BJ (cell line): Measurements from ENCODE around the gene MEF2D. TPM values are rescaled to one million over a fixed set of nuclear protein-coding genes. Genes with fewer than 3 reads are reported as not detected.

Experiments
- CTCF ChIA-PET: fragments of 350-600 bp; formaldehyde crosslinking; extraction: SDS; loops from one replicate; lab custom pipeline; 2021; ENCODE audit warnings: antibody characterized with exemption, inconsistent platforms; lab: Yijun Ruan, JAX
- POLR2A ChIA-PET: fragments of 300-600 bp; sonication (Branson Sonifier 250); formaldehyde crosslinking; extraction: SDS; loops from one replicate; lab custom pipeline; 2021; ENCODE audit warnings: antibody characterized with exemption; lab: Charles Lee
- DNase-seq: peaks from one replicate; pipeline ENCODE4 v3.0.0-alpha.2; 2011; ENCODE audit warnings: low read depth
- H3K27me3 ChIP-seq: 2 replicates; pipeline ENCODE4 v1.6.0; 2011; ENCODE audit warnings: low read length; ENCODE audit not compliant: control insufficient read depth, insufficient read depth
- H3K36me3 ChIP-seq: 2 replicates; pipeline ENCODE4 v1.5.1; 2011; ENCODE audit warnings: low read length; ENCODE audit not compliant: control insufficient read depth, insufficient read depth
- H3K4me3 ChIP-seq: 2 replicates; pipeline ENCODE4 v1.5.1; 2011; ENCODE audit warnings: low read depth, mild to moderate bottlenecking, control low read depth, low read length
- CTCF ChIP-seq: IDR thresholded peaks from 2 replicates; pipeline ENCODE4 v1.5.1; 2011; ENCODE audit warnings: low read depth, mild to moderate bottlenecking, control low read depth, inconsistent platforms, low read length, moderate library complexity; ENCODE audit not compliant: insufficient read depth
- polyA plus RNA-seq: library from polyadenylated mRNA; depleted of rRNA; stranded (reverse); fragments of >200 nt; gene quantifications from 2 replicates; pipeline ENCODE4 v1.2.3, GENCODE V29; 2011

Gene MEF2D
- polyA plus RNA-seq, 1 experiment = 15.1 TPM

- Histone ChIP-seq H3K27me3 (no peaks in the 10 kb centered on the region), H3K36me3 (peaks cover 4% of the 10 kb centered on the region), H3K4me3 (no peak overlapping the region)
- TF ChIP-seq CTCF = no peak
- CTCF ChIA-PET = no interaction called here
- DNase-seq = no peak
- POLR2A ChIA-PET = no interaction called here
Observed at GRCh38 chr1:156547434-156547833, 46.9 kb upstream of the MEF2D start.

- Histone ChIP-seq H3K4me3 (no peak overlapping the region), H3K27me3 (no peaks in the 10 kb centered on the region), H3K36me3 (peaks cover 4% of the 10 kb centered on the region)
- TF ChIP-seq CTCF = no peak
- POLR2A ChIA-PET = no interaction called here
- CTCF ChIA-PET = interaction anchor here (0.7 kb wide), 1 partner anchor 11 kb away, joined by 3 read pairs; no protein-coding TSS in a partner anchor
- no peak for DNase-seq
Observed at GRCh38 chr1:156546267-156546666, 45.7 kb upstream of the MEF2D start.

GRCh38 chr1:156544592-156545102 is 44.1 kb upstream of the MEF2D start:
- no peak for TF ChIP-seq CTCF
- DNase-seq = no peak
- Histone ChIP-seq H3K4me3 (no peak overlapping the region), H3K27me3 (no peaks in the 10 kb centered on the region), H3K36me3 (peaks cover 3% of the 10 kb centered on the region)
- ChIA-PET CTCF (no interaction called here), POLR2A (no interaction called here)

- CTCF ChIA-PET = interaction anchor here (0.6 to 2.7 kb wide), 3 partner anchors 9 to 576 kb away, joined by 3 to 8 read pairs (median 4); no protein-coding TSS in a partner anchor
- no peak for DNase-seq
- Histone ChIP-seq H3K36me3 (peaks cover 2% of the 10 kb centered on the region; the same call in 1 of the 2 replicates), H3K27me3 (no peaks in the 10 kb centered on the region), H3K4me3 (no peak overlapping the region)
- POLR2A ChIA-PET = no interaction called here
- no peak for TF ChIP-seq CTCF
Observed at GRCh38 chr1:156543066-156543465, 42.5 kb upstream of the MEF2D start.

GRCh38 chr1:156540955-156541354 is 40.4 kb upstream of the MEF2D start:
- TF ChIP-seq CTCF = no peak
- Histone ChIP-seq H3K36me3 (peaks cover 2% of the 10 kb centered on the region; the same call in 1 of the 2 replicates), H3K27me3 (no peaks in the 10 kb centered on the region), H3K4me3 (no peak overlapping the region)
- CTCF ChIA-PET = interaction anchor here (0.9 to 2.7 kb wide), 3 partner anchors 9 to 40 kb away, joined by 3 to 8 read pairs (median 5); no protein-coding TSS in a partner anchor
- POLR2A ChIA-PET = no interaction called here
- DNase-seq = no peak
